Suppressor macrophage (primary cell): ENCODE measurements around the gene C1QTNF6.

Source experiments
- DNase-seq, 4 experiments: peaks; one replicate each; pipeline ENCODE4 v3.0.0-alpha.2; 2020 to 2022

C1QTNF6 gene

DNA sequence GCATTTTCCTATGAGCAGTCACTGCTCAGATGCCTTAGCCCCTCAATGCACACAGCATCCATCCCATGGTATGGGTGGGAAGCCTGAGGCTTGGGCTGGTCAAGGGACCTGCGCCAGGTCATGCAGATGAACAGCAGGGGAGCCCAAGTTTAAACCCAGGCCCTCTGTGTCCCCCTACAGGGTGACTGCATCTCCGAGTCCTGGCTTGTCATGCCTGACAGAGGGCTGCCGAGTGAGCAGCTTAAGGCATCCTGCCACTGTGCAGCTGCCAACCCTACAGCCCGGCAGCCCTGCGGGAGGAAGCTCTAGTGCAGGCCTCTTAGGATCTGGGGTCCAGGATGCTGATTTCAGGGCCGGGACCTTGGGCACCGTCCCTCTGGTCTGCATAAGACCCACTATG is 48.3 kb downstream of the C1QTNF6 start:
- no peak for DNase-seq

DNA sequence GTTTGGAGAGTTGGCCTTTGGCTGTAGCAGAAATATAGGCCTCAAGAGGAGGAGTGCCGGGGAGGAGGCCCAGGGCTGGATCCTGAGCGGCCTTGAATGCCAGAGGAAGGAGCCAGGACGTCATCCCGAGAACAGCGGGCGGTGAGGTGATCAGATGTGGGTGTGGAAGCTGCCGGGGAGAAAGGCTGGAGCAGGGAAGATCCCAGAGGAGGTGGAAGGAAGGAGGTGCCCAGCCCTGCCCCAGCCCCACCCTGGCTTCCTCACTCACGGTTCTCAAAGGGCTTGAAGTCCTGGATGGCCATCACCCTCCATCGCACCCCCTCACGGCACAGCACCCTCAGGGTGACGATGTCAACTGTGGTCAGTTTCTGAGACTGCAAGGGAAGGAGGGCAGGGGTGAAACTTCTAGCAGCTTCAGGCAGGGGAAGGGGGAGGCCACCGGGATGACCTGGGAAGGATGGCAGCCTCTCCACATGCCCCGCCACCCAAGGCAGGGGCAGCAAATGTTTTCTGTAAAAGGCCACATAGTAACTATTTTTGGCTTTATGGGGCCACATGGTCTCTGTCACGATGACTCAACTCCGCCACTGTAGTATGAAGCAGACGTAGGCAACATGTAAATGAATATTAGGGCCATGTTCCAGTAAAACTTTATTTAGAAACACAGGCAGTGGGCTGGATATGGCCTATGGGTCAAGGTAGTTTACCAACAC is 49.0 kb downstream of the C1QTNF6 start:
- no peak for DNase-seq

GRCh38 chr22:37137903-37138665 is 50.0 kb downstream of the C1QTNF6 start:
- DNase-seq, result no peak

GRCh38 chr22:37137131-37137530 is 50.9 kb downstream of the C1QTNF6 start:
- DNase-seq, result no peak

- DNase-seq, result no peak
These were observed 53.0 kb downstream of the C1QTNF6 start for GRCh38 chr22:37135023-37135422.

GRCh38 chr22:37133304-37134018 is 54.6 kb downstream of the C1QTNF6 start:
- no peak for DNase-seq

DNA sequence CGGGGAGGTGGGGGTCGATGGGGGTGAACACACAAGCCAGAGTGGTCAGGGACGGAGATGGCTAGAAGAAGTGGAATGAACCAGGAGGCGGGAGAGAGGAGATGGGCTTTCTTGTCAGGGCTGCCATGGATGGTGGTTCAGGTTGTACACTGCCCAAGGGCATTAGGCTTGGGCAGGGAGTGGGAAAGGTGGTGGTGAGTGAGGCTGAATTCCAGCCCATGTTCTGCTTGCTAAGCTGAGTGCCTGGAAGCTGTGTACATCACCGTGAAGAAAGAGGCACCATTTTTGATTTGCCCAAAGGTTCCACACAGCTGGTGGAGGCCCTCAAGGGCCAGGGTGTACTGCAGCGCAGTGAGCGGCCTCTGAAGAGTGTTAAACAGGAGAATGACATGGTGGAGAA is 55.3 kb downstream of the C1QTNF6 start:
- no peak for DNase-seq
